IgD-negative memory B cell (primary cell): ENCODE data around the gene CACNA1D. TPM values are rescaled to one million over a fixed set of nuclear protein-coding genes. Genes with fewer than 3 reads are reported as not detected.

ENCODE experiments used
- H3K27ac Mint-ChIP-seq, 3 donors: one replicate each; pipeline ENCODE4 v1.8.0; 2020 to 2022; ENCODE audit warnings: mild to moderate bottlenecking in 3 of 3, mixed read lengths in 3 of 3, moderate library complexity in 1 of 3
- H3K27me3 Mint-ChIP-seq: one replicate; pipeline ENCODE4 v1.8.0; 2021; ENCODE audit warnings: mixed read lengths
- H3K36me3 Mint-ChIP-seq: one replicate; pipeline ENCODE4 v1.8.0; 2020; ENCODE audit warnings: mild to moderate bottlenecking, mixed read lengths
- H3K4me1 Mint-ChIP-seq, 3 donors: one replicate each; pipeline ENCODE4 v1.8.0; 2020 to 2022; ENCODE audit warnings: mixed read lengths in 3 of 3, mild to moderate bottlenecking in 1 of 3
- H3K4me3 Mint-ChIP-seq, 4 donors: one replicate each; pipeline ENCODE4 v1.8.0; 2020 to 2022; ENCODE audit warnings: mild to moderate bottlenecking in 4 of 4, mixed read lengths in 4 of 4, moderate library complexity in 3 of 4
- H3K9me3 Mint-ChIP-seq, 3 donors: one replicate each; pipeline ENCODE4 v1.8.0; 2020 to 2021; ENCODE audit warnings: mixed read lengths in 3 of 3, mild to moderate bottlenecking in 1 of 3
- polyA plus RNA-seq: library from polyadenylated mRNA; unstranded; fragments of 300-500 nt; fragmentation: Illumina TruSeq; gene quantifications from one replicate; pipeline ENCODE4 v1.2.3, GENCODE V29; 2021

Gene CACNA1D
- polyA plus RNA-seq, 1 donor from 2014 or later, result not detected

- Mint-ChIP-seq H3K36me3 (peaks cover 2% of the 10 kb centered on the region), H3K27ac (no peak overlapping the region), H3K27me3 (no peaks in the 10 kb centered on the region)
Observed at GRCh38 chr3:53823956-53824657, 329.7 kb downstream of the CACNA1D start.

DNA sequence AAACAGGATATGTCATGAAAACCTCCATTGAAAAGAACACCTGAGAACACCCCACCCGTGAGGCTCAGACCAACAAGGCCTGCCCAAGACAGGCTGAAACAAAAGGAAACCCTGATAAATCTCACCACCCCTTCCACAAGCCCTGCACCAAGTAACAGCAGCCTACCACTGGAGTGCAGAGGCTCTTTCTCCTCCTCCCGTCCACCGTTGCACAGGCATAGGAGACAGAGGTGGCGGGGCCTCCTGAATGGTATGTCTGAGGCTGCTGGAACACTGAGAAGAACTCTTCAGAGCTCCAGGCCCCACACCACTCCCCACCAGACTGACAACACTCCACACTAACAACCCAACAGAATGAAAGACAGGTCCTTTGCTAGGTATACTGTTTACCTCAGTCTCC lies 330.4 kb downstream of the CACNA1D start:
- Mint-ChIP-seq H3K27ac (no peak overlapping the region), H3K4me3 (no peak overlapping the region), H3K27me3 (no peaks in the 10 kb centered on the region), H3K4me1 (no peaks in the 10 kb centered on the region), H3K36me3 (peaks cover 2% of the 10 kb centered on the region), H3K9me3 (no peaks in the 10 kb centered on the region)

More at GRCh38 chr3:53823956-53824657, 329.7 kb downstream of the CACNA1D start:
- no peaks in the 10 kb centered on the region for H3K4me1 Mint-ChIP-seq
- no peak overlapping the region for H3K4me3 Mint-ChIP-seq
- H3K9me3 Mint-ChIP-seq, result no peaks in the 10 kb centered on the region

DNA sequence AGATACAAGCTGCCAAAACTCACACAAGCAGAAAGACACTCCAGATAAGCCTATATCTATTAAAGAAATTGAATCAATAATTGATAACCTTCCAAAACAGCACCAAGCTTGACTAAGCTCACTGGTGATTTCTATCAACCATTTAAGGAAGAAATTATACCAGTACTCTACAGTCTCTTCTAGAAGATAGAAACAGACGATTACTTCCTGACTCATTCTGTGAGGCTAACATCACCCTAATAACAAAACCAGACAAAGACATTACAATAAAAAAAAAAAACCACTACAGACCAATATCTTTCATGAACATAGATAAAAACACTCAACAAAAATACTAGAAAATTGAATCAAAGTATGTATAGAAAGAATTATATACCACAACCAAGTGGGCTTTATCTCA lies 331.6 kb downstream of the CACNA1D start:
- no peaks in the 10 kb centered on the region for H3K4me1 Mint-ChIP-seq
- H3K9me3 Mint-ChIP-seq, result no peaks in the 10 kb centered on the region
- H3K4me3 Mint-ChIP-seq, result no peak overlapping the region
- H3K36me3 Mint-ChIP-seq, result peaks cover 2% of the 10 kb centered on the region
- no peaks in the 10 kb centered on the region for H3K27me3 Mint-ChIP-seq
- H3K27ac Mint-ChIP-seq, result no peak overlapping the region

DNA sequence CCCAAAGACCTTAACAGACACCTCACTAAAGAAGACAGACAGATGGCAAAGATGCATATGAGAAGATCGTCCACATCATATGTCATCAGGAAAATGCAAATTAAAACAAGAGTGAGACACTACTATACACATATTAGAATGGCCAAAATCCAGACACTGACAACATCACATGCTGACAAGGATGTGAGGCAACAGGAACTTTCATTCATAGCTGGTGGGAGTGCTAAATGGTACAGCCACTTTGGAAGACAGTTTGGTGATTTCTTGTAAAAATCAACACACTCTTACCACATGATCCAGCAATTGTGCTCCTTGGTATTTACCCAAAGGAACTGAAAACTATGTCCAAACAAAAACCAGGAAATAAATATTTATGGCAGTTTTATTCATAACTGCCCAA lies 334.2 kb downstream of the CACNA1D start:
- Mint-ChIP-seq H3K4me1 (peaks cover 0 to 1% (median 0%) of the 10 kb centered on the region in 3 donors), H3K36me3 (peaks cover 2% of the 10 kb centered on the region), H3K27me3 (no peaks in the 10 kb centered on the region), H3K27ac (no peak overlapping the region), H3K9me3 (no peaks in the 10 kb centered on the region), H3K4me3 (no peak overlapping the region)

- H3K4me1 Mint-ChIP-seq, result peaks cover 0 to 1% (median 0%) of the 10 kb centered on the region in 3 donors
- peaks cover 2% of the 10 kb centered on the region for H3K36me3 Mint-ChIP-seq
- H3K27me3 Mint-ChIP-seq, result no peaks in the 10 kb centered on the region
- H3K27ac Mint-ChIP-seq, result no peak overlapping the region
- H3K4me3 Mint-ChIP-seq, result no peak overlapping the region
- H3K9me3 Mint-ChIP-seq, result no peaks in the 10 kb centered on the region
Observed at GRCh38 chr3:53829605-53830004, 335.2 kb downstream of the CACNA1D start.

DNA sequence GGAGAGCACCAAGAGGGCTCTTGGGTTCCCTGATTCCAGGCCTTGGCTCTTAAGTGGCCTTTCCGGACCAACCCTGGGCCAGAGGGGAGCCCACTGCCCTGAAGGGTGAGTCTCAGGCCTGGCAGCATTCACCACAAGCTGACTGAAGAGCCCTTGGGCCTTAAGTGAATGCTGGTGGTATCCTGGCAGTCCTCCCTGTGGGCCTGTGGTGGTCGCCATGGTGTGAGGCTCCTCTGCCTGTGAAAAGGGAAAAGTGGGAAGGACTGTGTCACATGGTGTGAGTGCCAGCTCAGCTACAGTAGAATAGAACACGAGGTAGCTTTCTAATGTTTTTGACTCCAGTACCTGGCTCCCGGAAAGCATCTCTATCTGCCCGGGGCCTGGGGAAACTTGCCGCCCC lies 336.5 kb downstream of the CACNA1D start:
- H3K9me3 Mint-ChIP-seq, result no peaks in the 10 kb centered on the region
- H3K4me3 Mint-ChIP-seq, result no peak overlapping the region
- no peak overlapping the region for H3K27ac Mint-ChIP-seq
- peaks cover 0 to 1% (median 0%) of the 10 kb centered on the region in 3 donors for H3K4me1 Mint-ChIP-seq
- no peaks in the 10 kb centered on the region for H3K27me3 Mint-ChIP-seq
- peaks cover 2% of the 10 kb centered on the region for H3K36me3 Mint-ChIP-seq

- Mint-ChIP-seq H3K27me3 (no peaks in the 10 kb centered on the region), H3K9me3 (no peaks in the 10 kb centered on the region), H3K4me3 (no peak overlapping the region), H3K36me3 (peaks cover 2% of the 10 kb centered on the region), H3K27ac (no peak overlapping the region), H3K4me1 (peaks cover 0 to 1% (median 0%) of the 10 kb centered on the region in 3 donors)
Observed at GRCh38 chr3:53833053-53833645, 338.7 kb downstream of the CACNA1D start.

- no peak overlapping the region for H3K4me3 Mint-ChIP-seq
Observed at GRCh38 chr3:53833700-53834099, 339.3 kb downstream of the CACNA1D start.

GRCh38 chr3:53834429-53835095 lies 340.2 kb downstream of the CACNA1D start:
- Mint-ChIP-seq H3K27me3 (no peaks in the 10 kb centered on the region), H3K4me3 (no peak overlapping the region), H3K36me3 (no peaks in the 10 kb centered on the region), H3K9me3 (no peaks in the 10 kb centered on the region), H3K4me1 (peaks cover 0 to 1% (median 0%) of the 10 kb centered on the region in 3 donors), H3K27ac (no peak overlapping the region)

More at GRCh38 chr3:53833700-53834099, 339.3 kb downstream of the CACNA1D start:
- Mint-ChIP-seq H3K27me3 (no peaks in the 10 kb centered on the region), H3K27ac (no peak overlapping the region), H3K9me3 (no peaks in the 10 kb centered on the region), H3K4me1 (peaks cover 0 to 1% (median 0%) of the 10 kb centered on the region in 3 donors), H3K36me3 (peaks cover 2% of the 10 kb centered on the region)

- H3K27ac Mint-ChIP-seq, result no peak overlapping the region
- H3K4me3 Mint-ChIP-seq, result no peak overlapping the region
- H3K9me3 Mint-ChIP-seq, result no peaks in the 10 kb centered on the region
- peaks cover 0 to 1% (median 0%) of the 10 kb centered on the region in 3 donors for H3K4me1 Mint-ChIP-seq
- H3K27me3 Mint-ChIP-seq, result no peaks in the 10 kb centered on the region
- H3K36me3 Mint-ChIP-seq, result no peaks in the 10 kb centered on the region
Observed at GRCh38 chr3:53835257-53835656, 340.8 kb downstream of the CACNA1D start.

GRCh38 chr3:53836084-53836872 lies 341.9 kb downstream of the CACNA1D start:
- Mint-ChIP-seq H3K36me3 (no peaks in the 10 kb centered on the region), H3K27ac (no peak overlapping the region), H3K4me3 (no peak overlapping the region), H3K9me3 (no peaks in the 10 kb centered on the region), H3K4me1 (peaks cover 0 to 1% (median 0%) of the 10 kb centered on the region in 3 donors), H3K27me3 (no peaks in the 10 kb centered on the region)

- no peaks in the 10 kb centered on the region for H3K27me3 Mint-ChIP-seq
- H3K9me3 Mint-ChIP-seq, result no peaks in the 10 kb centered on the region
- H3K27ac Mint-ChIP-seq, result no peak overlapping the region
- H3K4me1 Mint-ChIP-seq, result no peaks in the 10 kb centered on the region
- no peak overlapping the region for H3K4me3 Mint-ChIP-seq
- H3K36me3 Mint-ChIP-seq, result no peaks in the 10 kb centered on the region
Observed at GRCh38 chr3:53837331-53837730, 342.9 kb downstream of the CACNA1D start.

GRCh38 chr3:53841296-53841695 lies 346.9 kb downstream of the CACNA1D start:
- peaks cover 14% of the 10 kb centered on the region for H3K27me3 Mint-ChIP-seq
- H3K4me3 Mint-ChIP-seq, result no peak overlapping the region

DNA sequence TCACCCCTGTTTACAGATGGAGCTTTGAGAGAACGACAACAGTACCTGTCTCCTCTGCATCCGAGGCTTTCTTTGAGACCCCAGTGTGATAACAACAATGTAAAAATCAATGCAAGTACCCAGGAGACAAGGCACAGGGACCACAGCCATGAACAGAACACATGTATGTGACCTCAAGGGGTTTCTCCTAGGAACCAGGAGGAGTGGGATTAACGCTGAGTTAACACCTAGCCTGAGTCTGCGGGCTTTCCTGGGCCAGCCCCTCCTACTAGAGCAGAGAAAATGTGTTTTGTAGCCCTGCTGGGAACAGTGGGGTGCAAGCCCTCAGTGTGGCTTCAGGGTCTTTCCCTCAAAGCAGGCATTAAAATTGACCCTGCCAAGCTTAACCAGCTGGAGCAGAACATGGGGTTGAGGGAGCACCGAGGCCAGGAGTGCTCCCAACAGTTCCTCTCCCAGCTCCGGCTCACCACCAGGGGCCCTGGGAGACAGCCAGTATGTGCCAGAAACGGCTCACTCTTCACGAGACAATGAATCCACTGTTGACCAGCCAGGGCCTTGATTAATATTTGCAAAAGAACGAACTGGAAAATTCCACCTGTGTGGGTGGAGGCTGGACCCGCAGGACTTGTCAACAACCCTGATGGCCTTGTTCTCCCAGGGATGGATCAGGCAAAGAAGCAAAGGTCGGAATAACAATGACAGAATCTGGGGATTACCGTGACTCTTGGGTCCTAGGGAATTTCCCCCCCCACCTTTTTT lies 348.2 kb downstream of the CACNA1D start:
- peaks cover 10 to 18% (median 15%) of the 10 kb centered on the region in 3 donors for H3K4me1 Mint-ChIP-seq
- peak overlapping the region in 1 of 4 donors; percentile 35 for H3K4me3 Mint-ChIP-seq
- peaks cover 0 to 2% (median 0%) of the 10 kb centered on the region in 3 donors for H3K9me3 Mint-ChIP-seq
- H3K36me3 Mint-ChIP-seq, result no peaks in the 10 kb centered on the region
- peaks cover 22% of the 10 kb centered on the region for H3K27me3 Mint-ChIP-seq
- H3K27ac Mint-ChIP-seq, result no peak overlapping the region

More at GRCh38 chr3:53841296-53841695, 346.9 kb downstream of the CACNA1D start:
- H3K4me1 Mint-ChIP-seq, result peaks cover 10 to 18% (median 15%) of the 10 kb centered on the region in 3 donors
- no peaks in the 10 kb centered on the region for H3K36me3 Mint-ChIP-seq
- H3K9me3 Mint-ChIP-seq, result peaks cover 0 to 2% (median 0%) of the 10 kb centered on the region in 3 donors
- H3K27ac Mint-ChIP-seq, result no peak overlapping the region
